HepG2 (cell line): ENCODE data around the gene XRCC5. TPM values are rescaled to one million over a fixed set of nuclear protein-coding genes. Genes with fewer than 3 reads are reported as not detected.

Experiments used
- CENPBD1 ChIP-seq: sonication (generic); formaldehyde crosslinking; IDR thresholded peaks from 2 replicates; pipeline ENCODE4 v1.8.0; 2022; ENCODE audit warnings: missing genetic modification reagents, low read depth, mild to moderate bottlenecking, borderline replicate concordance
- E2F5 ChIP-seq: sonication (generic); formaldehyde crosslinking; conservative IDR thresholded peaks from 2 replicates; pipeline ENCODE4 v1.4.0; 2020; ENCODE audit warnings: missing genetic modification reagents
- FIP1L1 ChIP-seq: fragments of 200-400 bp; formaldehyde crosslinking; IDR thresholded peaks from 2 replicates; pipeline ENCODE4 v1.6.1; 2018; ENCODE audit warnings: low read depth, mild to moderate bottlenecking, low read length, moderate library complexity, borderline replicate concordance; ENCODE audit not compliant: insufficient read depth
- FOXK1 ChIP-seq: sonication (generic); formaldehyde crosslinking; IDR thresholded peaks from 2 replicates; pipeline ENCODE4 v1.4.0; 2020; ENCODE audit warnings: low read depth, missing genetic modification reagents, borderline replicate concordance
- IRX3 ChIP-seq: sonication (generic); formaldehyde crosslinking; IDR thresholded peaks from 2 replicates; pipeline ENCODE4 v1.8.1; 2023; ENCODE audit warnings: mild to moderate bottlenecking, low read depth, missing genetic modification reagents, borderline replicate concordance
- MAFG ChIP-seq: sonication (generic); formaldehyde crosslinking; IDR thresholded peaks from 2 replicates; pipeline ENCODE4 v1.5.1; 2020; ENCODE audit warnings: mild to moderate bottlenecking, missing genetic modification reagents
- MEIS1 ChIP-seq: sonication (generic); formaldehyde crosslinking; IDR thresholded peaks from 2 replicates; pipeline ENCODE4 v1.9.0; 2021; ENCODE audit warnings: mild to moderate bottlenecking, missing genetic modification reagents, moderate library complexity, borderline replicate concordance
- MNT ChIP-seq: fragments of 450-650 bp; IDR thresholded peaks from 2 replicates; pipeline ENCODE4 v1.6.1; 2016
- MTA3 ChIP-seq: sonication (generic); formaldehyde crosslinking; IDR thresholded peaks from 2 replicates; pipeline ENCODE4 v1.4.0; 2020; ENCODE audit warnings: missing genetic modification reagents
- MXI1 ChIP-seq: IDR thresholded peaks from 3 replicates; pipeline ENCODE4 v1.6.1; 2012; ENCODE audit warnings: low read depth, low read length, inconsistent platforms, borderline replicate concordance
- MYPOP ChIP-seq: sonication (generic); formaldehyde crosslinking; IDR thresholded peaks from 2 replicates; pipeline ENCODE4 v1.8.1; 2023; ENCODE audit warnings: mild to moderate bottlenecking, moderate library complexity, missing genetic modification reagents
- PITX1 ChIP-seq: sonication (generic); formaldehyde crosslinking; IDR thresholded peaks from 2 replicates; pipeline ENCODE4 v1.5.1; 2020; ENCODE audit warnings: mild to moderate bottlenecking, missing genetic modification reagents
- RFXAP ChIP-seq: sonication (generic); formaldehyde crosslinking; IDR thresholded peaks from 2 replicates; pipeline ENCODE4 v1.4.0; 2020; ENCODE audit warnings: missing genetic modification reagents, borderline replicate concordance
- THRA ChIP-seq: sonication (generic); formaldehyde crosslinking; IDR thresholded peaks from 2 replicates; pipeline ENCODE4 v1.4.0; 2020; ENCODE audit warnings: missing genetic modification reagents, borderline replicate concordance
- YY1 ChIP-seq: IDR thresholded peaks from 2 replicates; pipeline ENCODE4 v1.6.1; 2011; ENCODE audit warnings: low read length, low read depth, moderate library complexity, mild to moderate bottlenecking; ENCODE audit not compliant: insufficient read depth, insufficient replicate concordance
- ZMAT5 ChIP-seq: sonication (generic); formaldehyde crosslinking; IDR thresholded peaks from 2 replicates; pipeline ENCODE4 v1.5.0; 2020; ENCODE audit warnings: mild to moderate bottlenecking, low read depth, missing genetic modification reagents, borderline replicate concordance
- ZNF343 ChIP-seq: sonication (generic); formaldehyde crosslinking; IDR thresholded peaks from 2 replicates; pipeline ENCODE4 v1.4.0; 2020; ENCODE audit warnings: mild to moderate bottlenecking, missing genetic modification reagents
- ZNF713 ChIP-seq: sonication (generic); formaldehyde crosslinking; IDR thresholded peaks from 2 replicates; pipeline ENCODE4 v1.4.0; 2020; ENCODE audit warnings: mild to moderate bottlenecking, missing genetic modification reagents
- ZSCAN31 ChIP-seq: sonication (generic); formaldehyde crosslinking; IDR thresholded peaks from 2 replicates; pipeline ENCODE4 v1.5.0; 2020; ENCODE audit warnings: low read depth, mild to moderate bottlenecking, missing genetic modification reagents
- polyA plus RNA-seq, 8 experiments: library from polyadenylated mRNA; depleted of rRNA in 3 of 8; stranded (reverse) in 7 of 8; unstranded in 1 of 8; fragments of >200 nt; fragmentation: Illumina TruSeq in 4 of 8; extraction: Trizol in 4 of 8; gene quantifications; 2 replicates each; pipeline versions ENCODE4 v1.2.1 to v1.2.3, GENCODE V29; 2011 to 2016; ENCODE audit warnings: low read depth in 4 of 8, missing spikeins in 1 of 8, mixed read lengths in 1 of 8; ENCODE audit not compliant: insufficient read depth in 1 of 8
- total RNA-seq, 5 experiments: library from RNA; depleted of rRNA; stranded (reverse); fragments of >200 nt; fragmentation: Illumina TruSeq; extraction: Trizol; gene quantifications; 2 replicates each; pipeline ENCODE4 v1.2.3, GENCODE V29; 2016; ENCODE audit warnings: low read depth in 1 of 5

XRCC5 gene
- total and polyA plus RNA-seq, 2 of the 13 experiments (the other 11 are each of a cell fraction or from before 2014, with no cell fraction given), result 264 to 454 TPM

- TF ChIP-seq CENPBD1 (CRISPR knock-in tag), result no peak
- peak; percentile 22 for TF ChIP-seq ZSCAN31 (CRISPR knock-in tag)
- no peak for TF ChIP-seq ZNF713 (CRISPR knock-in tag)
- peak; percentile 38; the same call in 1 of the 2 replicates for TF ChIP-seq FOXK1 (CRISPR knock-in tag)
- peak; percentile 79 for TF ChIP-seq ZNF343
- peak; percentile 51; the same call in 1 of the 2 replicates for TF ChIP-seq PITX1
- peak; percentile 84; the same call in 2 of the 3 replicates for TF ChIP-seq MXI1
- 0 out of 2 replicates have a peak, but pooled peaks have one; percentile 23 for TF ChIP-seq FIP1L1
- TF ChIP-seq THRA, result 0 out of 2 replicates have a peak, but pooled peaks have one; percentile 11
- TF ChIP-seq IRX3, result no peak
- TF ChIP-seq MEIS1 (CRISPR knock-in tag), result 0 out of 2 replicates have a peak, but pooled peaks have one; percentile 41
- TF ChIP-seq RFXAP (CRISPR knock-in tag), result no peak; the same call in 1 of the 2 replicates
- TF ChIP-seq MTA3 (CRISPR knock-in tag), result no peak
- 0 out of 2 replicates have a peak, but pooled peaks have one; percentile 62 for TF ChIP-seq MYPOP (CRISPR knock-in tag)
- TF ChIP-seq ZMAT5, result no peak
- no peak for TF ChIP-seq E2F5 (CRISPR knock-in tag)
- TF ChIP-seq YY1, result peak; percentile 98
- TF ChIP-seq MNT, result peak; percentile 76
- no peak for TF ChIP-seq MAFG (CRISPR knock-in tag)
Observed at GRCh38 chr2:216114714-216115531, 5.8 kb downstream of the XRCC5 start (continued).
